Medulla oblongata (tissue), 1 donor: ENCODE results near the gene CAMK1D.

ENCODE experiments used
- DNase-seq: peaks from one replicate; pipeline ENCODE4 v3.0.0-alpha.2; 2015; ENCODE audit errors: extremely low spot score

CAMK1D gene

GRCh38 chr10:12372846-12373245 lies 23.5 kb downstream of the CAMK1D start:
- no peak for DNase-seq

GRCh38 chr10:12375076-12375504 lies 25.7 kb downstream of the CAMK1D start:
- DNase-seq: no peak

- DNase-seq: no peak
These were observed 26.9 kb downstream of the CAMK1D start for GRCh38 chr10:12376211-12376610.

GRCh38 chr10:12377658-12378290 lies 28.4 kb downstream of the CAMK1D start:
- no peak for DNase-seq

- no peak for DNase-seq
These were observed 31.7 kb downstream of the CAMK1D start for GRCh38 chr10:12380999-12381398.

GRCh38 chr10:12381536-12382156 lies 32.3 kb downstream of the CAMK1D start:
- DNase-seq: no peak

GRCh38 chr10:12382157-12382548 lies 32.8 kb downstream of the CAMK1D start:
- DNase-seq: no peak

- DNase-seq: no peak
These were observed 33.7 kb downstream of the CAMK1D start for GRCh38 chr10:12382956-12383531.

- no peak for DNase-seq
These were observed 35.6 kb downstream of the CAMK1D start for GRCh38 chr10:12384906-12385305.

- DNase-seq: no peak
These were observed 38.3 kb downstream of the CAMK1D start for GRCh38 chr10:12387561-12388210.

GRCh38 chr10:12388671-12389070 lies 39.3 kb downstream of the CAMK1D start:
- no peak for DNase-seq

GRCh38 chr10:12389154-12389734 lies 39.9 kb downstream of the CAMK1D start:
- no peak for DNase-seq

- peak; percentile 32 for DNase-seq
These were observed 41.4 kb downstream of the CAMK1D start for GRCh38 chr10:12390733-12391132.

- no peak for DNase-seq
These were observed 41.9 kb downstream of the CAMK1D start for GRCh38 chr10:12391206-12391605.

- no peak for DNase-seq
These were observed 44.5 kb downstream of the CAMK1D start for GRCh38 chr10:12393831-12394230.

GRCh38 chr10:12394241-12395033 lies 45.1 kb downstream of the CAMK1D start:
- no peak for DNase-seq

- no peak for DNase-seq
These were observed 46.7 kb downstream of the CAMK1D start for GRCh38 chr10:12396093-12396492.

GRCh38 chr10:12396567-12396966 lies 47.2 kb downstream of the CAMK1D start:
- no peak for DNase-seq

GRCh38 chr10:12397147-12397896 lies 48.0 kb downstream of the CAMK1D start:
- DNase-seq: no peak

- no peak for DNase-seq
These were observed 48.6 kb downstream of the CAMK1D start for GRCh38 chr10:12397941-12398340.
